GM12878 (cell line): Measurements from ENCODE around the gene CLSTN2. TPM values are rescaled to one million over a fixed set of nuclear protein-coding genes. Genes with fewer than 3 reads are reported as not detected.
A peak's percentile ranks its signal among the peaks of the same experiment; 100 is the strongest.

Experiments used
- ATAC-seq: fragments of 200-7000 bp; cut with Tn5 transposase; 3 replicates; pipeline ENCODE4 v1.9.1; 2020; ENCODE audit warnings: mild to moderate bottlenecking, moderate library complexity
- BruUV-seq: library from RNA; stranded (reverse); fragments of 400-500 nt; replicated peaks from 2 replicates; lab custom pipeline; 2021; lab: Mats Ljungman, UMichigan
- CTCF ChIA-PET: fragments of 300-600 bp; sonication (Branson Sonifier 250); formaldehyde crosslinking; extraction: SDS; loops from one replicate; lab custom pipeline; 2021; ENCODE audit warnings: inconsistent platforms; lab: Yijun Ruan, JAX
- POLR2A ChIA-PET: fragments of 350-600 bp; formaldehyde crosslinking; extraction: SDS; loops from one replicate; lab custom pipeline; 2021; ENCODE audit warnings: inconsistent platforms; lab: Charles Lee
- RAD21 ChIA-PET: fragments of 300-600 bp; sonication (Branson Sonifier 250); formaldehyde crosslinking; loops from one replicate; lab custom pipeline; 2023; ENCODE audit warnings: antibody characterized with exemption; ENCODE audit not compliant: unreplicated experiment; lab: Charles Lee
- SMC1A ChIA-PET: fragments of 300-600 bp; sonication (Branson Sonifier 250); formaldehyde crosslinking; loops from one replicate; lab custom pipeline; 2023; ENCODE audit not compliant: unreplicated experiment, uncharacterized antibody; lab: Charles Lee
- DNase-seq: peaks from one replicate; pipeline ENCODE4 v3.0.0-alpha.2; 2011; ENCODE audit warnings: low read depth, low spot score
- FAIRE-seq: peaks from 3 replicates; lab custom pipeline; 2011; peaks lifted over from hg19 to GRCh38; lab: Jason Lieb, UNC
- H2AFZ ChIP-seq: 2 replicates; pipeline ENCODE4 v1.6.0; 2011; ENCODE audit warnings: low read depth, low read length, control low read depth; ENCODE audit not compliant: control insufficient read depth
- H3K27ac ChIP-seq: 2 replicates; pipeline ENCODE4 v1.5.1; 2011; ENCODE audit warnings: control low read depth; ENCODE audit not compliant: control insufficient read depth, insufficient read depth
- H3K27me3 ChIP-seq, 2 experiments: replicated peaks in 1 of 2; 2 replicates each; pipeline versions ENCODE4 v1.6.0 to v1.6.1; 2011; ENCODE audit warnings: low read length in 1 of 2; ENCODE audit not compliant: control insufficient read depth in 2 of 2, insufficient read depth in 2 of 2
- H3K36me3 ChIP-seq, 2 experiments: 2 replicates each; pipeline ENCODE4 v1.5.1; 2011; ENCODE audit warnings: low read length in 1 of 2; ENCODE audit not compliant: control insufficient read depth in 2 of 2, insufficient read depth in 2 of 2
- H3K4me1 ChIP-seq: 2 replicates; pipeline ENCODE4 v1.6.1; 2011; ENCODE audit warnings: mild to moderate bottlenecking, low read length, moderate library complexity, mixed read lengths; ENCODE audit not compliant: control insufficient read depth, insufficient read depth
- H3K4me2 ChIP-seq: 2 replicates; pipeline ENCODE4 v1.6.0; 2011; ENCODE audit warnings: control low read depth; ENCODE audit not compliant: control insufficient read depth, insufficient read depth
- H3K4me3 ChIP-seq: fragments of 200-600 bp; sonication (generic); 2 replicates; pipeline ENCODE4 v1.5.1; 2016
- H3K79me2 ChIP-seq: 2 replicates; pipeline ENCODE4 v1.6.0; 2011; ENCODE audit warnings: low read length; ENCODE audit not compliant: control insufficient read depth, insufficient read depth
- H3K9ac ChIP-seq: 2 replicates; pipeline ENCODE4 v1.8.0; 2011; ENCODE audit warnings: low read length, control low read depth, mixed read lengths; ENCODE audit not compliant: control insufficient read depth, insufficient read depth
- H3K9me3 ChIP-seq: replicated peaks from 3 replicates; pipeline ENCODE4 v1.5.1; 2011; ENCODE audit warnings: mild to moderate bottlenecking, low read length; ENCODE audit not compliant: control insufficient read depth, insufficient read depth
- H4K20me1 ChIP-seq: 2 replicates; pipeline ENCODE4 v1.6.0; 2011; ENCODE audit not compliant: control insufficient read depth, insufficient read depth
- ASH2L ChIP-seq: fragments of 300-600, 200-600 bp; sonication (generic); IDR thresholded peaks from 2 replicates; pipeline ENCODE4 v1.6.1; 2017; ENCODE audit warnings: low read depth, mild to moderate bottlenecking, borderline replicate concordance
- ATF3 ChIP-seq: IDR thresholded peaks from 2 replicates; pipeline ENCODE4 v1.6.1; 2011; ENCODE audit warnings: low read depth, mild to moderate bottlenecking, low read length, moderate library complexity, borderline replicate concordance; ENCODE audit errors: extremely low read depth
- EZH2 ChIP-seq: IDR thresholded peaks from 2 replicates; pipeline ENCODE4 v1.6.1; 2012; ENCODE audit warnings: low read depth, mild to moderate bottlenecking, control low read depth, inconsistent platforms, low read length, borderline replicate concordance; ENCODE audit not compliant: control insufficient read depth
- FOXK2 ChIP-seq: fragments of 450-650 bp; IDR thresholded peaks from 2 replicates; pipeline ENCODE4 v1.6.1; 2017; ENCODE audit warnings: mild to moderate bottlenecking, moderate library complexity
- HDGF ChIP-seq: fragments of 450-650 bp; IDR thresholded peaks from 2 replicates; pipeline ENCODE4 v1.6.1; 2016; ENCODE audit warnings: antibody characterized with exemption
- IKZF2 ChIP-seq, 2 experiments: fragments of 450-650 bp; IDR thresholded peaks; 2 replicates each; pipeline ENCODE4 v1.6.1; 2017; ENCODE audit warnings: mild to moderate bottlenecking in 2 of 2, moderate library complexity in 2 of 2
- KAT2A ChIP-seq: conservative IDR thresholded peaks from 2 replicates; pipeline ENCODE4 v1.6.1; 2011; ENCODE audit warnings: low read depth, low read length; ENCODE audit not compliant: control insufficient read depth
- KLF5 ChIP-seq: fragments of 450-650 bp; IDR thresholded peaks from 2 replicates; pipeline ENCODE4 v1.6.1; 2014; ENCODE audit warnings: mild to moderate bottlenecking; ENCODE audit not compliant: partially characterized antibody
- MEF2B ChIP-seq: fragments of 450-650 bp; IDR thresholded peaks from 2 replicates; pipeline ENCODE4 v1.6.1; 2018; ENCODE audit warnings: mild to moderate bottlenecking, moderate library complexity; ENCODE audit not compliant: partially characterized antibody, poor library complexity, severe bottlenecking
- NBN ChIP-seq: fragments of 450-650 bp; IDR thresholded peaks from 2 replicates; pipeline ENCODE4 v1.6.1; 2016
- NFYB ChIP-seq: IDR thresholded peaks from 2 replicates; pipeline ENCODE4 v1.6.1; 2011; ENCODE audit warnings: low read depth, mild to moderate bottlenecking, low read length, improper control_type of control experiment, moderate library complexity; ENCODE audit not compliant: insufficient read depth
- NRF1 ChIP-seq: conservative IDR thresholded peaks from 2 replicates; pipeline ENCODE4 v1.6.1; 2011; ENCODE audit warnings: mild to moderate bottlenecking, low read depth, low read length, improper control_type of control experiment
- RELB ChIP-seq: fragments of 450-650 bp; IDR thresholded peaks from 2 replicates; pipeline ENCODE4 v1.6.1; 2017; ENCODE audit warnings: low read depth, mild to moderate bottlenecking, moderate library complexity
- SIX5 ChIP-seq: IDR thresholded peaks from 2 replicates; pipeline ENCODE4 v1.6.1; 2011; ENCODE audit warnings: mild to moderate bottlenecking, low read depth, low read length, moderate library complexity; ENCODE audit not compliant: severe bottlenecking
- SMARCA5 ChIP-seq: fragments of 450-650 bp; IDR thresholded peaks from 2 replicates; pipeline ENCODE4 v1.6.1; 2017; ENCODE audit warnings: mild to moderate bottlenecking
- SREBF2 ChIP-seq: IDR thresholded peaks from 2 replicates; pipeline ENCODE4 v1.6.1; 2012; ENCODE audit warnings: mild to moderate bottlenecking, low read length
- WGBS: methylation state at CpG from one replicate; pipeline ENCODE4 v1.1.6; 2016; ENCODE audit warnings: low lambda C conversion rate; ENCODE audit not compliant: insufficient replicate concordance, insufficient coverage; ENCODE audit errors: missing lambda C conversion rate; 5-methylcytosine and 5-hydroxymethylcytosine counted together
- in situ Hi-C: fragments of 300-500 bp; cut with MboI; formaldehyde crosslinking; loops from 9 replicates; pipeline ENCODE4 v1.14.3; 2018; ENCODE audit warnings: mixed read lengths
- intact Hi-C: fragments of 100-400 bp; cut with micrococcal nuclease; formaldehyde crosslinking; loops from one replicate; pipeline ENCODE4 v1.14.2; 2022; ENCODE audit not compliant: unreplicated experiment
- polyA plus RNA-seq, 11 experiments: library from polyadenylated mRNA; depleted of rRNA in 4 of 11; unstranded in 6 of 11; stranded (reverse) in 5 of 11; fragments of >200 nt; fragmentation: Nextera tagmentation in 4 of 11; fragmentation: Illumina TruSeq in 1 of 11; extraction: Ambion mirVana in 4 of 11; extraction: Trizol in 1 of 11; gene quantifications; 1 replicate in 1 of 11; 2 replicates in 10 of 11; pipeline versions ENCODE4 v1.2.1 to v1.2.3, GENCODE V29; 2011 to 2016; ENCODE audit warnings: inconsistent platforms in 2 of 11, missing spikeins in 2 of 11, low read depth in 1 of 11
- total RNA-seq, 4 experiments: library from RNA; depleted of rRNA in 3 of 4; stranded (reverse); fragments of >200 nt in 3 of 4; fragmentation: Illumina TruSeq in 1 of 4; extraction: Trizol in 1 of 4; gene quantifications; 2 replicates each; pipeline versions ENCODE4 v1.2.1 to v1.2.3, GENCODE V29; 2013 to 2021

CLSTN2 gene
- total and polyA plus RNA-seq, 10 of the 15 experiments (the other 5 are each of a cell fraction or from before 2014, with no cell fraction given), result under 0.01 to 0.10 (median under 0.01) TPM; not detected in 5

GRCh38 chr3:140501770-140502364 lies 566.9 kb downstream of the CLSTN2 start:
- ChIA-PET SMC1A (interaction anchor here (0.9 to 1.1 kb wide), 3 partner anchors 224 to 564 kb away, joined by 3 to 4 read pairs (median 4); no protein-coding TSS in a partner anchor), POLR2A (no interaction called here), RAD21 (interaction anchor here (1.3 kb wide), 1 partner anchor 226 kb away, joined by 4 read pairs; no protein-coding TSS in a partner anchor), CTCF (interaction anchor here (1.2 to 1.8 kb wide), 4 partner anchors 226 to 564 kb away, joined by 3 to 6 read pairs (median 5); no protein-coding TSS in a partner anchor)
- H3K79me2 ChIP-seq, result no peaks in the 10 kb centered on the region
- BruUV-seq, result no TSS peak
- no peaks in the 10 kb centered on the region for H4K20me1 ChIP-seq
- H3K4me3 ChIP-seq, result no peak overlapping the region
- in situ Hi-C loops, result no loop called here
- H3K27me3 ChIP-seq, result no peaks in the 10 kb centered on the region; a peak in 1 of 4 replicates
- no peak for DNase-seq
- no peak for ATAC-seq
- no peak overlapping the region for H3K9ac ChIP-seq
- TF ChIP-seq ASH2L, result no peak
- peak; percentile 87 for TF ChIP-seq MEF2B
- intact Hi-C loops, result no loop called here
- H3K27ac ChIP-seq, result no peak overlapping the region
- no peak overlapping the region for H3K4me2 ChIP-seq
- no peaks in the 10 kb centered on the region for H3K9me3 ChIP-seq
- no peak for FAIRE-seq
- no peak overlapping the region for H2AFZ ChIP-seq
- no peaks in the 10 kb centered on the region for H3K36me3 ChIP-seq
- H3K4me1 ChIP-seq, result no peaks in the 10 kb centered on the region

- 4% methylated on average over 3 of the region's 3 CpGs for WGBS
- ChIA-PET SMC1A (interaction anchor here (1.0 to 1.4 kb wide), 3 partner anchors 17 to 223 kb away, joined by 3 to 5 read pairs (median 4); no protein-coding TSS in a partner anchor), POLR2A (interaction anchor here (0.6 kb wide), 1 partner anchor 437 kb away, joined by 3 read pairs; no protein-coding TSS in a partner anchor), CTCF (no interaction called here), RAD21 (interaction anchor here (0.8 kb wide), 2 partner anchors 220 to 232 kb away, joined by 3 to 4 read pairs; no protein-coding TSS in a partner anchor)
- in situ Hi-C loops (no loop called here), intact Hi-C loops (loop anchor here (2.0 kb wide), 2 partner anchors 232 to 358 kb away; no protein-coding TSS in a partner anchor)
- no peaks in the 10 kb centered on the region for H4K20me1 ChIP-seq
- no peak overlapping the region for H3K9ac ChIP-seq
- ATAC-seq, result peak; percentile 98
- BruUV-seq, result no TSS peak
- peak; percentile 7 for FAIRE-seq
- H3K4me2 ChIP-seq, result no peak overlapping the region
- H3K27me3 ChIP-seq, result no peaks in the 10 kb centered on the region; a peak in 1 of 4 replicates
- peak; percentile 33 for DNase-seq
- no peak overlapping the region for H3K27ac ChIP-seq
- no peaks in the 10 kb centered on the region for H3K79me2 ChIP-seq
- no peak overlapping the region for H2AFZ ChIP-seq
- H3K4me1 ChIP-seq, result no peaks in the 10 kb centered on the region
- no peaks in the 10 kb centered on the region for H3K9me3 ChIP-seq
- H3K36me3 ChIP-seq, result no peaks in the 10 kb centered on the region
- H3K4me3 ChIP-seq, result no peak overlapping the region
- TF ChIP-seq KLF5 (no peak), RELB (peak; percentile 92), KAT2A (no peak), FOXK2 (no peak), NBN (0 out of 2 replicates have a peak, but pooled peaks have one; percentile 37), NRF1 (no peak), ATF3 (no peak), SREBF2 (no peak), SMARCA5 (no peak), HDGF (no peak), SIX5 (no peak), IKZF2 (IDR thresholded peaks at IDR 0.05) (no peak; a peak in 2 of 4 replicates), EZH2 (no peak), NFYB (no peak)
Observed at GRCh38 chr3:140505213-140505612, 570.2 kb downstream of the CLSTN2 start.
